Uterus (tissue), 4 donors: ENCODE results near the gene HINT2. TPM values are rescaled to one million over a fixed set of nuclear protein-coding genes. Genes with fewer than 3 reads are reported as not detected.
A peak's percentile ranks its signal among the peaks of the same experiment; 100 is the strongest.

Source experiments
- DNase-seq, 2 donors: peaks; one replicate each; pipeline ENCODE4 v3.0.0-alpha.2; 2019 to 2020
- H3K27ac ChIP-seq, 2 donors: fragments of 200-600 bp; sonication (generic); 1 replicate in 1 of 2; 2 replicates in 1 of 2; pipeline ENCODE4 v1.5.1; 2016 to 2018
- H3K27me3 ChIP-seq, 2 donors: fragments of 200-600 bp; sonication (generic); one replicate each; pipeline ENCODE4 v1.5.1; 2018 to 2019; ENCODE audit warnings: control low read depth in 1 of 2
- H3K36me3 ChIP-seq, 2 donors: fragments of 200-600 bp; sonication (generic); one replicate each; pipeline ENCODE4 v1.5.1; 2019; ENCODE audit warnings: control low read depth in 1 of 2
- H3K4me1 ChIP-seq, 2 donors: fragments of 200-600 bp; sonication (generic); one replicate each; pipeline ENCODE4 v1.5.1; 2018 to 2019; ENCODE audit warnings: control low read depth in 1 of 2
- H3K4me3 ChIP-seq, 2 donors: fragments of 200-600 bp; sonication (generic); 1 replicate in 1 of 2; 2 replicates in 1 of 2; pipeline ENCODE4 v1.5.1; 2018 to 2019; ENCODE audit warnings: mild to moderate bottlenecking in 1 of 2
- H3K9me3 ChIP-seq, 2 donors: fragments of 200-600 bp; sonication (generic); one replicate each; pipeline ENCODE4 v1.5.1; 2019; ENCODE audit warnings: control low read depth in 1 of 2
- POLR2A ChIP-seq, 2 donors: fragments of 450-650 bp; IDR thresholded peaks; one replicate each; pipeline ENCODE4 v1.6.1; 2016; ENCODE audit warnings: antibody characterized with exemption in 2 of 2, mild to moderate bottlenecking in 1 of 2, moderate library complexity in 1 of 2
- intact Hi-C: fragments of 100-400 bp; cut with DNase I; formaldehyde crosslinking; loops from one replicate; pipeline ENCODE4 v1.15.1; 2023; ENCODE audit warnings: low total_unique reads
- total RNA-seq, 4 donors: library from RNA; depleted of rRNA in 3 of 4; stranded (reverse); fragments of >200 nt in 3 of 4; gene quantifications; one replicate each; pipeline versions ENCODE4 v1.1.0 to v1.2.4, GENCODE V29; 2014 to 2023
- TF ChIP-seq, protein P1 (sequence below), 4 experiments: fragments of 200-600 bp in 2 of 4; fragments of 450-650 bp in 2 of 4; sonication (generic) in 2 of 4; IDR thresholded peaks; one replicate each; pipeline ENCODE4 v1.5.1; 2016 to 2019; ENCODE audit warnings: antibody characterized with exemption in 4 of 4, mild to moderate bottlenecking in 2 of 4, moderate library complexity in 1 of 4
- donor health status: DM: yes; HTN: yes; CAD: no.

The HINT2 gene
- total RNA-seq = 10 to 100 TPM in 3 of 4 donors, not detected in 1; 11.3 to 38.2 (median 31.5) TPM

DNA sequence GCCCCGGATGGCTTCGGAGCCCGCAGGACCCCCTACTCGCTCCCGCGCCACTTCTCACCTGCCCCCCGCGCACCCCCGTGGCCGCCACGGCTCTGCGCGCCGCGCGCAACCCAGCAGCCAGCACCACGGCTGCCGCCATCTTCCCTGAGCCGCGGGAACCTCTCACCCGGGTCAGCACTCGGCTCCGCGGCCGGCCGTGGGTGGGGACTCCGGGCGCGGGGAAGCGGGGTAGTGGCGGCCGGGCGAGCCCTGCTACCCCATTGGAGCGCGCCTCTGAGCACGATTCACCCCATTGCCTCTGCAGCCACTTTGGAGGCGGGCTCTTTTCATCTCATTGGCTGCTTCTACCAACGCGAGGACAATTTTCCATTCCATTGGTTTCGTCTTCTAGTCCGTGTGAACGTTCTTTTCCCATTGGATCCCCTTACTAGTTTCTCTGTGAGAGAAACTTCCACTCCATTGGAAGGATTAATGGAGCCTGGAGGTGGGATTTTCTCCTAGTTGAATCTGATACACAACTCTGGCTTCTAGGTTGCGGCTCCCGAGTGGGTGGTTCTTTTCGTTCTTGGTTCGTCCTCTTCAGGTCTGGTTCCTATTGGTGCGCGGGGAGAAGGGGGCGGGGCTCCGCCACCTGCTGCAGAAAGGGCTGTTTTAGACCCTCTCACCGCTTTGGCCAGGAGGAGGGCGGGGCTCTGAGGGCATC is at the start of gene HINT2:
TSS of gene HINT2 (minus strand) at position 202 of the 703 bp plus-strand sequence. CDS start at position 139, 63 bp downstream.
- Histone ChIP-seq H3K27me3 (no peaks in the 10 kb centered on the region), H3K4me3 (peak within 1 kb of the TSS; percentile 78 to 80), H3K36me3 (no peaks in the 10 kb centered on the region), H3K4me1 (peaks cover 0 to 6% of the 10 kb centered on the region in 2 donors), H3K27ac (peak within 1 kb of the TSS; percentile 96 to 98), H3K9me3 (no peaks in the 10 kb centered on the region)
- DNase-seq = peak; percentile 94 to 98
- intact Hi-C loops = loop anchor here (10.0 kb wide), 1 partner anchor 700 kb away; the partner anchor contains the start of gene ATOSB
- TF ChIP-seq POLR2A (IDR thresholded peaks at IDR 0.05) = peak; percentile 91 to 95
- TF ChIP-seq, protein P1, sequence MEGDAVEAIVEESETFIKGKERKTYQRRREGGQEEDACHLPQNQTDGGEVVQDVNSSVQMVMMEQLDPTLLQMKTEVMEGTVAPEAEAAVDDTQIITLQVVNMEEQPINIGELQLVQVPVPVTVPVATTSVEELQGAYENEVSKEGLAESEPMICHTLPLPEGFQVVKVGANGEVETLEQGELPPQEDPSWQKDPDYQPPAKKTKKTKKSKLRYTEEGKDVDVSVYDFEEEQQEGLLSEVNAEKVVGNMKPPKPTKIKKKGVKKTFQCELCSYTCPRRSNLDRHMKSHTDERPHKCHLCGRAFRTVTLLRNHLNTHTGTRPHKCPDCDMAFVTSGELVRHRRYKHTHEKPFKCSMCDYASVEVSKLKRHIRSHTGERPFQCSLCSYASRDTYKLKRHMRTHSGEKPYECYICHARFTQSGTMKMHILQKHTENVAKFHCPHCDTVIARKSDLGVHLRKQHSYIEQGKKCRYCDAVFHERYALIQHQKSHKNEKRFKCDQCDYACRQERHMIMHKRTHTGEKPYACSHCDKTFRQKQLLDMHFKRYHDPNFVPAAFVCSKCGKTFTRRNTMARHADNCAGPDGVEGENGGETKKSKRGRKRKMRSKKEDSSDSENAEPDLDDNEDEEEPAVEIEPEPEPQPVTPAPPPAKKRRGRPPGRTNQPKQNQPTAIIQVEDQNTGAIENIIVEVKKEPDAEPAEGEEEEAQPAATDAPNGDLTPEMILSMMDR (IDR thresholded peaks at IDR 0.05) = peak in 1 of 4 experiments; percentile 5

DNA sequence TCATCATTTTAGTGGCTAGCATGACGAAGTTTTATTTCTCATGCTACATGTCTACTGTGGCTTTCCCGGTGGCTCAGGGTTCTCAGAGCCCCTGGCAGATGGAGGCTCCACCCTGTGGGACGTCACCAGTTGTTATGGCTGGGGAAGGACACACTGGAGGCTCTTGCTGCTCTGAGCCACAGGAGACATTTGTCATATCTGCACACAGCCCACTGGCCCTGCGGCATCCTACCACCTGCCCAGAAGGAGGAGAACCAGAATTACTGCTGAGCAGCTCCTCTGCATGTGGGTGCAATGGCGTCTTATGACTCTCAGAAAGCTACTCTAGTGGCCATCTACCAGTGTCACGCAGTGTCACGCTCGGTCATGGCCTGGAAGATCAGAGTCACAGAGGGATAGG is 48.7 kb upstream of the HINT2 start:
- no peak overlapping the region for H3K4me3 ChIP-seq
- no peak overlapping the region for H3K27ac ChIP-seq
- no peaks in the 10 kb centered on the region for H3K27me3 ChIP-seq
- no peak for TF ChIP-seq POLR2A (IDR thresholded peaks at IDR 0.05)
- TF ChIP-seq, protein P1 (IDR thresholded peaks at IDR 0.05) = no peak
- no peaks in the 10 kb centered on the region for H3K4me1 ChIP-seq
- intact Hi-C loops = no loop called here
- no peak for DNase-seq
- no peaks in the 10 kb centered on the region for H3K9me3 ChIP-seq
- no peaks in the 10 kb centered on the region for H3K36me3 ChIP-seq

DNA sequence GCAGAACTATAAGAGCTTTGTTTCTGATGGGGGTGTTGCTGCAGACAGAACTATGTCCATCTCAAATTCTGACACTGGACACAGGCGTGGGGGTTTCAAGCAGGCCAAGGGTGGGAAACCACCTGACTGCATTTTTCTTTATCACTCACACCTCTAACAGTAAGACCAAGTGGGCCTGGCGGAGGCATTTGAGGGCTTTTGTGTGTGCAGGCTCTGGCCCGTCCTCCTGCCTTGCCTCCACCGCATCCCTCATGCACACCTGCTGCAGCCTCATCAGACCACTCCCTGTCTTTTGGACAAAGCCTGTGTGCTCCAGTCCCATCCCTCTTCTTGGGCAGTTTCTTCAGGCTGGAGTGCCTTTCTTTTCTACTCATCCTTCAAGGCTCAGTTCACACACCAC is 47.5 kb upstream of the HINT2 start:
- H3K36me3 ChIP-seq = no peaks in the 10 kb centered on the region
- TF ChIP-seq, protein P1 (IDR thresholded peaks at IDR 0.05) = no peak
- TF ChIP-seq POLR2A (IDR thresholded peaks at IDR 0.05) = no peak
- H3K4me1 ChIP-seq = no peaks in the 10 kb centered on the region
- no peak for DNase-seq
- no peaks in the 10 kb centered on the region for H3K9me3 ChIP-seq
- H3K27me3 ChIP-seq = no peaks in the 10 kb centered on the region
- no peak overlapping the region for H3K27ac ChIP-seq
- no peak overlapping the region for H3K4me3 ChIP-seq
- intact Hi-C loops = no loop called here

DNA sequence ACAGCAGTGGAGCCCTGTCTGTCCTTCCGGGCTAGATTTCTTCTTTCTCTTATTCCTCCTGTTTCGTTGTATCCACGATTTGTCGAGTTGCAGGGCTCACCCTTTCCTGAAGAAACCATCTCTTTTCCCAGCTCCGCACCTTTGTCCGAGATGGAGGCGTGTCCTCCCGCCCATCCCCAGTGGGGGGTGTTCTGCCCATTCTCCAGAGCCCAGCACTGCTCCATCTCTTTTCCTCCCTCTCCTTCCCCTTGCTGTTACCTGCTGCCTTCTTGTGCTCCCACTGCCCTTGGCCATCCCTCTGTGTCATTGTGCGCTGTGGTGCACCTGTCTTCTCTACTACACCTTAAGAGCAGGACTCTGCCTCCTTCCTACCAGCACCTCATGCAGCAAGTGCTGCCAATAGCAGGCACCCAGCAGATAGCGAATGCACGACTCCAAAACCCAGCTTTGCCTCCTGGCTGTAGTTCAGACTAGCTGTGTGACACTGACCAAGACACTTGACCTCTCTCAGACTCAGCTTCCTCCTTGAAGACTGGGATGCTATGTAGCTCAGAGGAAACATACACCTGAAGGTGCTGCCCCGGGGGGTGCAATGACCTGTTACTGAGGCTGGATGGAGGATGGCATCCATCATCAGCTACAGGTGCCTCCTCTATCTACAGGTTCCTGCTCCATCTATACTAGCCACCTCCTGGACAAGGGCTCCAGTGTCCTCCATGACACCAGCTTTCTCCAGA is 46.5 kb upstream of the HINT2 start:
- no peaks in the 10 kb centered on the region for H3K27me3 ChIP-seq
- no peak for DNase-seq
- intact Hi-C loops = no loop called here
- no peak overlapping the region for H3K4me3 ChIP-seq
- TF ChIP-seq, protein P1 (IDR thresholded peaks at IDR 0.05) = no peak
- TF ChIP-seq POLR2A (IDR thresholded peaks at IDR 0.05) = no peak
- H3K36me3 ChIP-seq = no peaks in the 10 kb centered on the region
- no peaks in the 10 kb centered on the region for H3K9me3 ChIP-seq
- no peak overlapping the region for H3K27ac ChIP-seq
- H3K4me1 ChIP-seq = no peaks in the 10 kb centered on the region

DNA sequence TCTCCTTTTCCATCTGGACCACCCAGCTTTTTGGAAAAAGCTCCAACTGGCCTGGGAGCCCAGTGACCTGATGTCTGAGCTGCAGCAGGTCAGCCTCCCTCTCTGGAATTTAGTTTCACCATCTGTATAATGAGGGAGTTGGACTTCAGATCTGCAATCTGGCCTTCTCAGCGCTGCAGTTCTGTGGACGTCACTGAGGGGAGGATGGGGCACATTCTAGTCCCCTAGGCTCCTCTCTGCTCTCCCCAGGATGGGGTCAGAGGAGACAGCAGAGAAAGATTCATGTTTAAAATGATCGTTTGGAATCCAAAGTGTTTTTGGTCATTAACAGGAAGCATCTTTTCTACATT is 45.1 kb upstream of the HINT2 start:
- Histone ChIP-seq H3K4me3 (no peak overlapping the region), H3K36me3 (no peaks in the 10 kb centered on the region), H3K9me3 (no peaks in the 10 kb centered on the region), H3K27me3 (no peaks in the 10 kb centered on the region), H3K4me1 (no peaks in the 10 kb centered on the region), H3K27ac (no peak overlapping the region)
- no peak for TF ChIP-seq POLR2A (IDR thresholded peaks at IDR 0.05)
- TF ChIP-seq, protein P1 (IDR thresholded peaks at IDR 0.05) = no peak
- DNase-seq = no peak
- intact Hi-C loops = no loop called here
